Esophagus squamous epithelium (tissue), 5 donors: ENCODE data around the gene SLC7A9. TPM values are rescaled to one million over a fixed set of nuclear protein-coding genes. Genes with fewer than 3 reads are reported as not detected.

ENCODE experiments used
- DNase-seq: peaks from one replicate; lab custom pipeline; 2025; lab: John Stamatoyannopoulos, UW
- H3K27ac ChIP-seq, 4 donors: fragments of 200-600 bp; sonication (generic); one replicate each; pipeline ENCODE4 v1.5.1; 2016 to 2019; ENCODE audit warnings: mild to moderate bottlenecking in 1 of 4
- H3K27me3 ChIP-seq, 4 donors: fragments of 200-600 bp; sonication (generic); 1 replicate in 3 of 4; 2 replicates in 1 of 4; pipeline versions ENCODE4 v1.5.1 to v1.6.0; 2017 to 2021; ENCODE audit warnings: antibody characterized with exemption in 1 of 4
- H3K36me3 ChIP-seq, 3 donors: fragments of 200-600 bp; sonication (generic); one replicate each; pipeline ENCODE4 v1.5.1; 2016 to 2019
- H3K4me1 ChIP-seq, 3 donors: fragments of 200-600 bp; sonication (generic); one replicate each; pipeline ENCODE4 v1.5.1; 2017 to 2019
- H3K4me3 ChIP-seq, 4 donors: fragments of 200-600 bp; sonication (generic); 1 replicate in 3 of 4; 2 replicates in 1 of 4; pipeline ENCODE4 v1.5.1; 2016 to 2019; ENCODE audit warnings: mild to moderate bottlenecking in 2 of 4, moderate library complexity in 1 of 4
- H3K9me3 ChIP-seq, 3 donors: fragments of 200-600 bp; sonication (generic); one replicate each; pipeline ENCODE4 v1.5.1; 2016 to 2019
- POLR2A ChIP-seq, 4 donors: fragments of 450-650 bp; IDR thresholded peaks; one replicate each; pipeline ENCODE4 v1.6.1; 2017; ENCODE audit warnings: antibody characterized with exemption in 4 of 4, mild to moderate bottlenecking in 4 of 4, moderate library complexity in 3 of 4
- WGBS, 2 donors: methylation state at CpG; one replicate each; pipeline ENCODE4 v1.1.5; 2018; 5-methylcytosine and 5-hydroxymethylcytosine counted together
- intact Hi-C: fragments of 100-400 bp; cut with DNase I; formaldehyde crosslinking; loops from one replicate; pipeline ENCODE4 v1.15.0; 2022
- total RNA-seq, 4 donors: library from RNA; depleted of rRNA; stranded (reverse); fragments of >200 nt; gene quantifications; one replicate each; pipeline ENCODE4 v1.1.0, GENCODE V29; 2016
- TF ChIP-seq, protein P1 (sequence below), 6 experiments: fragments of 450-650 bp in 4 of 6; fragments of 200-600 bp in 2 of 6; sonication (generic) in 2 of 6; IDR thresholded peaks; one replicate each; pipeline ENCODE4 v1.5.1; 2016 to 2019; ENCODE audit warnings: antibody characterized with exemption in 6 of 6, mild to moderate bottlenecking in 4 of 6, moderate library complexity in 4 of 6
- donor health status: DM: yes; HTN: yes; CAD: no.

The SLC7A9 gene
- total RNA-seq, 4 donors from 2014 or later = 0.19 TPM; not detected in 3

DNA sequence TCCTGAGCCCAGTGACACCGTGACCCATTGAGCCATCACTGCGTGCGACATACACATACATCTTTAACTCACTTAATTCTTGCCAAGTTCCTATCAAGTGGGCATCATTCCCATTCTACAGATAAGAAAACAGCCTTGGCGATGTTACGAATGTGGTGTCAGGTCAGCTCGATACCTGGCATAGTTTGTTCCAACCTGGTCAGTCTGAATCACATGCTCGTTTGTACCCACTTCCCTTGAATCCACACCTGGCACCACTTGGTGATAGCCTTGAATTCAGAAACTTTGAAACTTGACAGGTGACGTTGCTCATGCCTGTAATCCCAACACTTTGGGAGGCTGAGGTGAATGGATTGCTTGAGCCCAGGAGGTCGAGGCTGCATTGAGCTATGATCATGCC is 59.1 kb downstream of the SLC7A9 start:
- H3K4me1 ChIP-seq = peaks cover 0 to 12% (median 0%) of the 10 kb centered on the region in 3 donors
- TF ChIP-seq, protein P1, sequence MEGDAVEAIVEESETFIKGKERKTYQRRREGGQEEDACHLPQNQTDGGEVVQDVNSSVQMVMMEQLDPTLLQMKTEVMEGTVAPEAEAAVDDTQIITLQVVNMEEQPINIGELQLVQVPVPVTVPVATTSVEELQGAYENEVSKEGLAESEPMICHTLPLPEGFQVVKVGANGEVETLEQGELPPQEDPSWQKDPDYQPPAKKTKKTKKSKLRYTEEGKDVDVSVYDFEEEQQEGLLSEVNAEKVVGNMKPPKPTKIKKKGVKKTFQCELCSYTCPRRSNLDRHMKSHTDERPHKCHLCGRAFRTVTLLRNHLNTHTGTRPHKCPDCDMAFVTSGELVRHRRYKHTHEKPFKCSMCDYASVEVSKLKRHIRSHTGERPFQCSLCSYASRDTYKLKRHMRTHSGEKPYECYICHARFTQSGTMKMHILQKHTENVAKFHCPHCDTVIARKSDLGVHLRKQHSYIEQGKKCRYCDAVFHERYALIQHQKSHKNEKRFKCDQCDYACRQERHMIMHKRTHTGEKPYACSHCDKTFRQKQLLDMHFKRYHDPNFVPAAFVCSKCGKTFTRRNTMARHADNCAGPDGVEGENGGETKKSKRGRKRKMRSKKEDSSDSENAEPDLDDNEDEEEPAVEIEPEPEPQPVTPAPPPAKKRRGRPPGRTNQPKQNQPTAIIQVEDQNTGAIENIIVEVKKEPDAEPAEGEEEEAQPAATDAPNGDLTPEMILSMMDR (IDR thresholded peaks at IDR 0.05) = no peak
- TF ChIP-seq POLR2A (IDR thresholded peaks at IDR 0.05) = no peak
- H3K9me3 ChIP-seq = no peaks in the 10 kb centered on the region
- H3K36me3 ChIP-seq = no peaks in the 10 kb centered on the region
- no peak overlapping the region for H3K4me3 ChIP-seq
- H3K27me3 ChIP-seq = no peaks in the 10 kb centered on the region
- intact Hi-C loops = no loop called here
- no peak overlapping the region for H3K27ac ChIP-seq
- DNase-seq = no peak
- 80 to 94% methylated on average over 9 of the region's 9 CpGs for WGBS, 2 donors

DNA sequence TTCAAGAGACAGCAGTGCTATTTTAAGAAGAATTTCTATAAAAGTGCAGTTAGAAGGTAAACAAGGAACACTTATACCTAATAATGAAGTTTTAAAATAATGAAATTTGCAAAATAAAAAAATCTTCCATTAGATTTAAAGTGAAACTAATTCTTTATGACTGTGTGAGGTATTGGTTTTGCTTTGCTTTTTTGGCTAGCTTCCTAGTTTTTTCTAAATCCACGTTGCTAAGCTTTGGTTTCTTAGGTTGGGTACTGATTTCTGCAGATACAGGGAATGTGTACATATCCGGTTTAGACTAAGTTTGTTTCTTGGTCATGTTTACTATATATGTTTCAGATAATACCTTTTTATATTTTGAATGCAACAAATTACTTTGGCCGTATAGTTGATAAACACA is 59.8 kb downstream of the SLC7A9 start:
- TF ChIP-seq, protein P1 (IDR thresholded peaks at IDR 0.05) = no peak
- no peak for TF ChIP-seq POLR2A (IDR thresholded peaks at IDR 0.05)
- Histone ChIP-seq H3K4me3 (no peak overlapping the region), H3K9me3 (no peaks in the 10 kb centered on the region), H3K27me3 (no peaks in the 10 kb centered on the region), H3K4me1 (peaks cover 0 to 12% (median 0%) of the 10 kb centered on the region in 3 donors), H3K27ac (no peak overlapping the region), H3K36me3 (no peaks in the 10 kb centered on the region)
- WGBS, 2 donors = 21 to 34% methylated on average over 3 of the region's 3 CpGs
- intact Hi-C loops = no loop called here
- no peak for DNase-seq

DNA sequence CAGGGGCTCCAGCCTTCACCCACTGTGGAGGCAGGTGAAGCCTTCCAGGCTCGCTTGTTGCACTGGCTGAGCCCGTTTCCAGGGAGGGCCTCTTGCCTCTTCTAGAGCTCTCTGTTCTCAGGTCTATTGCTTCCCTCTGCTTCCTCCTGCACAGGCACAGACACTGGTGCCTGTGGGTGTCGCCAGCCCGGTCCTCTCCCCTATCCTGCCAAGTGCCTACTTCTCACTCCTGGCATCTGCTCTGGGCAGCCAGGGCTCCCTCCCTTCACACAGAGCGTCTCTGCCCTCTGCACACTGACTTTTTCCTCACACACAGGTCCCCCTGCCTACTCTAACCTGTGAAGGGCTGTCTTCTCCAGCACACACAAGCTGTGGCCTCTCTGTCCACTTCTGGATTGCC is 60.3 kb downstream of the SLC7A9 start:
- Histone ChIP-seq H3K27me3 (no peaks in the 10 kb centered on the region), H3K9me3 (no peaks in the 10 kb centered on the region), H3K4me3 (no peak overlapping the region), H3K27ac (no peak overlapping the region), H3K36me3 (no peaks in the 10 kb centered on the region), H3K4me1 (peaks cover 0 to 12% (median 0%) of the 10 kb centered on the region in 3 donors)
- no peak for DNase-seq
- intact Hi-C loops = no loop called here
- no peak for TF ChIP-seq POLR2A (IDR thresholded peaks at IDR 0.05)
- TF ChIP-seq, protein P1 (IDR thresholded peaks at IDR 0.05) = no peak
- WGBS, 2 donors = 36% methylated on average over 5 of the region's 5 CpGs

DNA sequence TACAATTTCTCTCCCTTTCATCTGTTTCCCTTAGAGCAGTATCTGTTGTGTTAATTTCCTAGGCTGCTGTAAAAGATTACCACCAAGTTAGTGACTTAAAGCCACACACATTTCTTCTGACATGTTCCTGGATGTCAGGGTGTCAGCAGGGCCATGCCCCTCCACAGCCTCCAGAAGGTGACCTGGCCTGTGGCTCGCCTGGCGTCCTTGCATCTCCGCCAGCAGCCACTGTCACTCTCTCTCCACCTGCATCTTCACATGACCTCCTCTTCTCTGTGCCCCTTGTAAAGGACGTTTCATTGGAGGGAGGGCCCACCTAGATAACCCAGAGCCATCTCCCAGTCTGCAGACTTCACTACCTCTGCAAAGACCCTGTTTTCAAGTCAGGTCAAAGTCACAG is 61.3 kb downstream of the SLC7A9 start:
- Histone ChIP-seq H3K9me3 (no peaks in the 10 kb centered on the region), H3K4me3 (no peak overlapping the region), H3K27ac (no peak overlapping the region), H3K36me3 (no peaks in the 10 kb centered on the region), H3K4me1 (peaks cover 0 to 12% (median 0%) of the 10 kb centered on the region in 3 donors), H3K27me3 (no peaks in the 10 kb centered on the region)
- TF ChIP-seq POLR2A (IDR thresholded peaks at IDR 0.05) = no peak
- TF ChIP-seq, protein P1 (IDR thresholded peaks at IDR 0.05) = no peak
- WGBS, 2 donors = 66 to 78% methylated on average over 4 of the region's 4 CpGs
- DNase-seq = no peak
- intact Hi-C loops = no loop called here

DNA sequence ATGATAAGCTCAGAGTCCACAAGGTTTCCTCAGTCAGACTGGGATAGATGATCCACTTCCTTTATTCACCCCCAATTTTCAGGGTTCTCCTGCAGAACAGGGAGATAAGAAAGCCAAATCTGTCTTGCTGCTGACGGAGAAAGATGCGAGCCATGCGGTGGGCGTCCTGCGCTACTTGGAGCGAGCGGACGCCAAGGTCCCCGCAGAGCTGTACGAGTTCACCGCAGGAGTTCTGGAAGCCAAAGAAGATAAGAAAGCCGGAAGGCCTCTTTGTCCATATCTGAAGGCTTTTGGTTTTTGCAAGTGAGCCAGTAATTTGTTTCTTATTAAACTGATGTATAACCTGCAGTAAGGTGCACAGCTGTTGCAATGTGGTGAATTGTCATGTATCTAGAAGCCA is 66.7 kb downstream of the SLC7A9 start:
- intact Hi-C loops = no loop called here
- TF ChIP-seq POLR2A (IDR thresholded peaks at IDR 0.05) = no peak
- TF ChIP-seq, protein P1 (IDR thresholded peaks at IDR 0.05) = no peak
- H3K4me3 ChIP-seq = no peak overlapping the region
- WGBS, 2 donors = 92% methylated on average over 10 to 12 of the region's 12 CpGs
- no peaks in the 10 kb centered on the region for H3K27me3 ChIP-seq
- H3K4me1 ChIP-seq = no peaks in the 10 kb centered on the region
- H3K36me3 ChIP-seq = no peaks in the 10 kb centered on the region
- H3K27ac ChIP-seq = no peak overlapping the region
- DNase-seq = no peak
- no peaks in the 10 kb centered on the region for H3K9me3 ChIP-seq
